ENCODE measurements around the gene SAMD14. TPM values are rescaled to one million over a fixed set of nuclear protein-coding genes. Genes with fewer than 3 reads are reported as not detected.

Gene SAMD14
- total RNA-seq, 2 experiments from 2014 or later: 0.47 to 1.3 TPM

- TF ChIP-seq CTCF (IDR thresholded peaks at IDR 0.05): no peak
- ChIA-PET CTCF (interaction anchor here (0.8 to 3.5 kb wide), 5 partner anchors 10 to 77 kb away, joined by 3 to 23 read pairs (median 6); no protein-coding TSS in a partner anchor), POLR2A (interaction anchor here (2.3 kb wide), 1 partner anchor 9 kb away, joined by 6 read pairs; the partner anchor contains the start of gene PDK2)
- Mint-ChIP-seq H3K9me3 (no peaks in the 10 kb centered on the region), H3K27me3 (no peaks in the 10 kb centered on the region), H3K27ac (no peak overlapping the region), H3K4me1 (ENCODE audit: low read depth) (peaks cover 11% of the 10 kb centered on the region), H3K36me3 (ENCODE audit: low read depth) (no peaks in the 10 kb centered on the region), H3K4me3 (no peak overlapping the region)
- ATAC-seq (no peak), DNase-seq (no peak)
- intact Hi-C loops (cut with micrococcal nuclease): no loop called here
These were observed 26.0 kb downstream of the SAMD14 start for GRCh38 chr17:50103941-50104340.

GRCh38 chr17:50103252-50103651 lies 26.7 kb downstream of the SAMD14 start:
- POLR2A ChIA-PET: interaction anchor here (2.3 kb wide), 1 partner anchor 8 kb away, joined by 6 read pairs; the partner anchor contains the start of gene PDK2
- H3K36me3 Mint-ChIP-seq (ENCODE audit: low read depth): no peaks in the 10 kb centered on the region
- no peaks in the 10 kb centered on the region for H3K9me3 Mint-ChIP-seq
- no peak overlapping the region for H3K4me3 Mint-ChIP-seq
- peaks cover 11% of the 10 kb centered on the region for H3K4me1 Mint-ChIP-seq (ENCODE audit: low read depth)
- no peak for ATAC-seq
- CTCF ChIA-PET: interaction anchor here (0.8 to 3.5 kb wide), 5 partner anchors 9 to 59 kb away, joined by 3 to 23 read pairs (median 6); no protein-coding TSS in a partner anchor
- TF ChIP-seq CTCF (IDR thresholded peaks at IDR 0.05): no peak
- peak overlapping the region; percentile 9 for H3K27ac Mint-ChIP-seq
- intact Hi-C loops (cut with micrococcal nuclease): no loop called here
- DNase-seq: no peak
- H3K27me3 Mint-ChIP-seq: no peaks in the 10 kb centered on the region

- CTCF ChIA-PET: interaction anchor here (2.0 to 3.5 kb wide), 4 partner anchors 8 to 16 kb away, joined by 5 to 23 read pairs (median 8); no protein-coding TSS in a partner anchor
- intact Hi-C loops (cut with micrococcal nuclease): no loop called here
- no peaks in the 10 kb centered on the region for H3K36me3 Mint-ChIP-seq (ENCODE audit: low read depth)
These were observed 27.6 kb downstream of the SAMD14 start for GRCh38 chr17:50102164-50102991.

GRCh38 chr17:50101346-50102163 lies 28.4 kb downstream of the SAMD14 start:
- Mint-ChIP-seq H3K4me3 (no peak overlapping the region), H3K9me3 (no peaks in the 10 kb centered on the region)

More at GRCh38 chr17:50102164-50102991, 27.6 kb downstream of the SAMD14 start:
- Mint-ChIP-seq H3K27me3 (no peaks in the 10 kb centered on the region), H3K4me1 (ENCODE audit: low read depth) (peaks cover 11% of the 10 kb centered on the region), H3K27ac (no peak overlapping the region), H3K4me3 (no peak overlapping the region), H3K9me3 (no peaks in the 10 kb centered on the region)
- ATAC-seq: no peak
- TF ChIP-seq CTCF (IDR thresholded peaks at IDR 0.05): no peak
- POLR2A ChIA-PET: interaction anchor here (2.3 kb wide), 1 partner anchor 7 kb away, joined by 6 read pairs; the partner anchor contains the start of gene PDK2
- DNase-seq: no peak

More at GRCh38 chr17:50101346-50102163, 28.4 kb downstream of the SAMD14 start:
- no peaks in the 10 kb centered on the region for H3K27me3 Mint-ChIP-seq
- H3K4me1 Mint-ChIP-seq (ENCODE audit: low read depth): peaks cover 12% of the 10 kb centered on the region
- POLR2A ChIA-PET: no interaction called here
- DNase-seq (no peak), ATAC-seq (no peak)
- TF ChIP-seq CTCF (IDR thresholded peaks at IDR 0.05): no peak
- H3K36me3 Mint-ChIP-seq (ENCODE audit: low read depth): no peaks in the 10 kb centered on the region
- H3K27ac Mint-ChIP-seq: no peak overlapping the region
- intact Hi-C loops (cut with micrococcal nuclease): no loop called here
- CTCF ChIA-PET: interaction anchor here (1.6 to 2.2 kb wide), 3 partner anchors 14 to 17 kb away, joined by 5 to 6 read pairs (median 5); no protein-coding TSS in a partner anchor

Measured in activated CD8-positive, alpha-beta T cell treated with anti-CD3 and anti-CD28 coated beads for 36 hours (primary cell).